HG03103 (cell line): ENCODE measurements around the gene TRIM74.
"Not testable (repeated sequence)": the region's sequence is repeated elsewhere in the genome, so short reads cannot be mapped to it uniquely, and the experiment has no call there.

ENCODE experiments used
- ATAC-seq: cut with Tn5 transposase; IDR thresholded peaks from one replicate; pipeline ENCODE4 v1.9.1; 2021; ENCODE audit warnings: low read depth; ENCODE audit not compliant: unreplicated experiment

TRIM74 gene

GRCh38 chr7:72914756-72915525 is 54.3 kb downstream of the TRIM74 start:
- peak; percentile 71 for ATAC-seq

DNA sequence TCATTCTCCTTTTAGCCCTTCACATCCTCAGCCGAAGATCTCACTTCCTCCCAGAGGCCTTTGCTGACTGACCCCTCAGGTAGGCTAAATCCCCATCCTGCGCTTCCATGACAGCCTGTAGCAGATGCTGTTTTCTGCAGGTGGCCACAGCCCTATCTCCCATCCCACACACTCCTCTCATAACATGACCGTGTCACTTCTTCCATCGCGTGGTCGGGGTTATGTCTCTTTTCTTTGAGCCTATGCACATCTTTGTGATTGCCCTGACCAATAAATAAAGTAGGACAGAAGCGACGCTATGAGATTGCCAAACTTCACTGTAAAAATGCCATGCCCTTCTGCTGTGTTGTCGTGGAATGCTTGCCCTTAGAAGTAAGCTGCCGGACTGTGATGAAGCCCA is 55.5 kb downstream of the TRIM74 start:
- not testable (repeated sequence) for ATAC-seq

- not testable (repeated sequence) for ATAC-seq
These were observed 57.9 kb downstream of the TRIM74 start for GRCh38 chr7:72911395-72911794.
